ENCODE results near the gene PRODH. TPM values are rescaled to one million over a fixed set of nuclear protein-coding genes. Genes with fewer than 3 reads are reported as not detected.

PRODH gene
- total and polyA plus RNA-seq, 10 donors, result 0.55 to 4.0 (median 0.70) TPM; not detected in 3

DNA sequence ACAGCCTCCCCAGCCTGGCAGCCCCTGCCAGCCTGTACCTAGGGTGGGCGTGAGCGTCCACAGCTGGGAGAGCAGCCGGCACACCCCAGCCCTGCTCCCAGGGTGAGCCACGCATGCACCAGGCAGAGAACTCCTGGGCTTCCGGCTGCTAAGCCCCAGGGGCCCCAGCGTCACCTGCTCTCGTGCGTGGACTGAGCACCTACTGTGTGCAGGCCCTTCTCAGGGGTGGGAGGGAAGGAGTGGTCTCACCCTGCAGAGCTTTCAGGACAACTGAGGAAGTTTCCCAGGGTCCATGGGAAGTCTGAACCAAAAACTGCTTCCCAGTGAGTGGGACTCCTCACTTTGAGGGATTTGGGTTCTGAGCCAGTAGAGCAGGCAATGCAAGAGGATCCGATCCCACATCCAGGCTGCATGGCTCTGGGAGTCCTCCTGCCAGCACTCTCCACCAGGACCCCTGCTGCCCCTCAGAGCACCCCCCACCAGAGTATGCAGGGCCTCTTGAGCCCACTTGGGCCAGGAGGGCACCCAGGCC is 47.1 kb upstream of the PRODH start:
- H3K27ac ChIP-seq, result no peak overlapping the region
- H3K9me3 ChIP-seq, result peaks cover 0 to 29% (median 18%) of the 10 kb centered on the region in 8 donors
- intact Hi-C loops (cut with DNase I; ENCODE audit: low total_unique reads), result no loop called here
- peaks cover 0 to 6% (median 0%) of the 10 kb centered on the region in 7 donors for H3K27me3 ChIP-seq (replicated peaks in 1 of 7)
- TF ChIP-seq, protein P1, sequence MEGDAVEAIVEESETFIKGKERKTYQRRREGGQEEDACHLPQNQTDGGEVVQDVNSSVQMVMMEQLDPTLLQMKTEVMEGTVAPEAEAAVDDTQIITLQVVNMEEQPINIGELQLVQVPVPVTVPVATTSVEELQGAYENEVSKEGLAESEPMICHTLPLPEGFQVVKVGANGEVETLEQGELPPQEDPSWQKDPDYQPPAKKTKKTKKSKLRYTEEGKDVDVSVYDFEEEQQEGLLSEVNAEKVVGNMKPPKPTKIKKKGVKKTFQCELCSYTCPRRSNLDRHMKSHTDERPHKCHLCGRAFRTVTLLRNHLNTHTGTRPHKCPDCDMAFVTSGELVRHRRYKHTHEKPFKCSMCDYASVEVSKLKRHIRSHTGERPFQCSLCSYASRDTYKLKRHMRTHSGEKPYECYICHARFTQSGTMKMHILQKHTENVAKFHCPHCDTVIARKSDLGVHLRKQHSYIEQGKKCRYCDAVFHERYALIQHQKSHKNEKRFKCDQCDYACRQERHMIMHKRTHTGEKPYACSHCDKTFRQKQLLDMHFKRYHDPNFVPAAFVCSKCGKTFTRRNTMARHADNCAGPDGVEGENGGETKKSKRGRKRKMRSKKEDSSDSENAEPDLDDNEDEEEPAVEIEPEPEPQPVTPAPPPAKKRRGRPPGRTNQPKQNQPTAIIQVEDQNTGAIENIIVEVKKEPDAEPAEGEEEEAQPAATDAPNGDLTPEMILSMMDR (IDR thresholded peaks at IDR 0.05 in 8 of 11, conservative IDR thresholded peaks at IDR 0.05 in 3 of 11), result no peak
- TF ChIP-seq POLR2AphosphoS5 (IDR thresholded peaks at IDR 0.05), result no peak
- no peak for TF ChIP-seq POLR2A (IDR thresholded peaks at IDR 0.05)
- DNase-seq, result peak; percentile 63
- no peak overlapping the region for H3K4me3 ChIP-seq
- 88 to 100% (median 92%) methylated on average over 6 to 9 of the region's 9 CpGs for WGBS, 5 donors
- no peaks in the 10 kb centered on the region for H3K4me1 ChIP-seq
- no peaks in the 10 kb centered on the region for H3K36me3 ChIP-seq

- Histone ChIP-seq H3K36me3 (no peaks in the 10 kb centered on the region), H3K4me1 (peaks cover 0 to 5% (median 0%) of the 10 kb centered on the region in 6 donors), H3K9me3 (peaks cover 0 to 29% (median 19%) of the 10 kb centered on the region in 8 donors), H3K27ac (no peak overlapping the region), H3K4me3 (no peak overlapping the region), H3K27me3 (replicated peaks in 1 of 7) (peaks cover 0 to 6% (median 0%) of the 10 kb centered on the region in 7 donors)
- DNase-seq, result no peak
- intact Hi-C loops (cut with DNase I; ENCODE audit: low total_unique reads), result no loop called here
- TF ChIP-seq POLR2A (IDR thresholded peaks at IDR 0.05) (no peak), POLR2AphosphoS5 (IDR thresholded peaks at IDR 0.05) (no peak)
- TF ChIP-seq, protein P1 (IDR thresholded peaks at IDR 0.05 in 8 of 11, conservative IDR thresholded peaks at IDR 0.05 in 3 of 11), result no peak
Observed at GRCh38 chr22:18980829-18981228, 44.7 kb upstream of the PRODH start.

DNA sequence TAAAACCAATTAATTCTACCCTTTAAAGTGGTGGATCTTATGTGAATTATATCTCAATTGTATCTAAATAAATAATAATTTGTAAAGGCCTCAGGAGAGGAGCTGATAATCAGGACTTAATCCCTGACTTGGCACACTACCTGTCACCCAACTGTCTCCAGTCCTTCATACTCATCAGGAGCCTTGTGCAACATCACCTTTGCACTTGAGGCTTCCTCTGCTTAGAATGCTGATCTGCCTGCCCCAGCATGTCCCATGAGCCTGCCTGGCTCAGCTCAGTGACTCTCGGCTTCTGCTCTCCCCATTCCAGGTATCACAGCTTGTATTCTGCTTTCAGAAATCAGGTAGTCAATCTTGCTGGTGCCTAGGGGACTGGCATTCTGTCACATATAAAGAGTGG is 43.9 kb upstream of the PRODH start:
- TF ChIP-seq POLR2AphosphoS5 (IDR thresholded peaks at IDR 0.05) (no peak), POLR2A (IDR thresholded peaks at IDR 0.05) (no peak)
- TF ChIP-seq, protein P1 (IDR thresholded peaks at IDR 0.05 in 8 of 11, conservative IDR thresholded peaks at IDR 0.05 in 3 of 11), result no peak
- Histone ChIP-seq H3K4me3 (no peak overlapping the region), H3K4me1 (peaks cover 0 to 14% (median 0%) of the 10 kb centered on the region in 6 donors), H3K36me3 (no peaks in the 10 kb centered on the region), H3K27ac (no peak overlapping the region), H3K9me3 (peaks cover 0 to 29% (median 19%) of the 10 kb centered on the region in 8 donors), H3K27me3 (replicated peaks in 1 of 7) (peaks cover 0 to 6% (median 0%) of the 10 kb centered on the region in 7 donors)
- WGBS, 5 donors, result 88 to 100% (median 94%) methylated on average over 1 of the region's 1 CpG
- DNase-seq, result peak; percentile 8
- intact Hi-C loops (cut with DNase I; ENCODE audit: low total_unique reads), result no loop called here

- peak; percentile 37 for DNase-seq
- H3K27me3 ChIP-seq (replicated peaks in 1 of 7), result peaks cover 0 to 6% (median 0%) of the 10 kb centered on the region in 7 donors
- no peaks in the 10 kb centered on the region for H3K36me3 ChIP-seq
- TF ChIP-seq POLR2AphosphoS5 (IDR thresholded peaks at IDR 0.05) (no peak), POLR2A (IDR thresholded peaks at IDR 0.05) (no peak)
- TF ChIP-seq, protein P1 (IDR thresholded peaks at IDR 0.05 in 8 of 11, conservative IDR thresholded peaks at IDR 0.05 in 3 of 11), result no peak
- H3K4me3 ChIP-seq, result no peak overlapping the region
- peaks cover 0 to 22% (median 2%) of the 10 kb centered on the region in 6 donors for H3K4me1 ChIP-seq
- intact Hi-C loops (cut with DNase I; ENCODE audit: low total_unique reads), result no loop called here
- 79 to 86% (median 83%) methylated on average over 6 to 9 of the region's 9 CpGs for WGBS, 5 donors
- H3K9me3 ChIP-seq, result peaks cover 0 to 29% (median 19%) of the 10 kb centered on the region in 8 donors
- H3K27ac ChIP-seq, result no peak overlapping the region
Observed at GRCh38 chr22:18978506-18978905, 42.4 kb upstream of the PRODH start.

Measured in spleen (tissue), 11 donors.